ENCODE data around the gene CCDC150. TPM values are rescaled to one million over a fixed set of nuclear protein-coding genes. Genes with fewer than 3 reads are reported as not detected.

Gene CCDC150
- total RNA-seq (10 to 100 TPM in 1 of 9 donors, 1 to 10 TPM in 2, under 1 TPM in 5, not detected in 1; 0.55 to 12.1 (median 0.68) TPM), polyA plus RNA-seq (1 to 10 TPM in 2 of 3 donors, under 1 TPM in 1; 0.71 to 1.4 (median 1.3) TPM)
- long read RNA-seq, donor 1, partial matches to known transcripts, result 19 of 19 reads
- long read RNA-seq, donor 1, other reads (novel, unspliced or antisense), result 0 of 19 reads
- long read RNA-seq, donor 2, result 0 reads
- long read RNA-seq, donor 3, result 0 reads
- long read RNA-seq, donor 4, result 0 reads
- long read RNA-seq, donor 5, result 0 reads
- long read RNA-seq, donor 6, result 0 reads
- long read RNA-seq, donor 7, result 0 reads
- long read RNA-seq, donor 8, result 0 reads
- long read RNA-seq, donor 9, result 0 reads
- long read RNA-seq, donor 10, partial matches to known transcripts, result 5 of 5 reads
- long read RNA-seq, donor 10, other reads (novel, unspliced or antisense), result 0 of 5 reads

DNA sequence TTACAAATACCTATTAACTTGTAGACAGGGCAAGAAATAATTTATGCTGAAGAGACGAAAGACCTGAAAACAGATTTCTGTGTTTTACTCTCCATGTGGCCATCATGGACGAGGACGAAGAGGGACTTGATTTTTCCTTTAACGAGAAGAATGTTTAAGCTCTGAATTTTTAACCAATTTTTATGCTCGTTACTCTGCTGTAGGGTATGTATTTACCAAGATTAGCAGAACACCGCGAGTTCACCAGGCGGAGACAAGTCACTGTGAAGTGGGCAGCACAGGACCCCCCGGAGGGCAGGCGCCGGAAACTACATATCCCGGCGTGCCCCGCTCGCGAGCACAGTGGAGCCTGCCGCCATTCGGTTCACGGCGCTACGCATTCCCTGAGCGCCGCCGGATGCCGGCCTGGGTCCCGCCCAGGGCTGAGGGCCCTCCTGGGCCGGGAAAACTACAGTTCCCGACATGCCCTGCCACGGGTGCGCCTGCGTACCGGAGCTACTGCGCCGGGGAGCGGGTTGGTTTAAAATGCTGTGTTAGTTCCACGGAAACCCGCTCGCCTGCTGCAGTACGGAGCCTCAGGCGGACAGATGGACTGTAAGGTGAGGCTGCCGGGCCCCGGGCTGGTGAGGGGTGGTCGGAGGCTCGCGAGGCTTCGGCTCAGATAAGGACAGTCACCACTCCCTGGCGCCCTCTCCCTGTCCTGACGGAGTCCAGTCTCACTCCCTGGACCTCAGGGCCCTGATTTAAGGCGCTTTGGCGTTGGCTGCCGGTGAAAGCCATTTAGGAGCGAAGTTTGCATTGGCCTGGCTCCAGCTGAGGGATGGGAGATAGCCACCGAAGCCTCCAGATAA is at the start of gene CCDC150:
CCDC150 (plus strand) TSS at position 536 of the 851 bp plus-strand sequence; CDS start at position 588, 52 bp downstream.
- no peaks in the 10 kb centered on the region for H3K9me3 ChIP-seq (replicated peaks in 1 of 3)
- 4 to 13% (median 6%) methylated on average over 21 to 53 of the region's 53 CpGs for WGBS, 4 donors
- H3K4me1 ChIP-seq (replicated peaks in 1 of 2), result peaks cover 5 to 8% of the 10 kb centered on the region in 2 donors
- no peak within 1 kb of the TSS for H3K27ac ChIP-seq
- DNase-seq, result peak; percentile 91 to 96 (median 94)
- intact Hi-C loops (cut with DNase I), result no loop called here
- TF ChIP-seq POLR2A (IDR thresholded peaks at IDR 0.05), result no peak
- TF ChIP-seq, protein P1, sequence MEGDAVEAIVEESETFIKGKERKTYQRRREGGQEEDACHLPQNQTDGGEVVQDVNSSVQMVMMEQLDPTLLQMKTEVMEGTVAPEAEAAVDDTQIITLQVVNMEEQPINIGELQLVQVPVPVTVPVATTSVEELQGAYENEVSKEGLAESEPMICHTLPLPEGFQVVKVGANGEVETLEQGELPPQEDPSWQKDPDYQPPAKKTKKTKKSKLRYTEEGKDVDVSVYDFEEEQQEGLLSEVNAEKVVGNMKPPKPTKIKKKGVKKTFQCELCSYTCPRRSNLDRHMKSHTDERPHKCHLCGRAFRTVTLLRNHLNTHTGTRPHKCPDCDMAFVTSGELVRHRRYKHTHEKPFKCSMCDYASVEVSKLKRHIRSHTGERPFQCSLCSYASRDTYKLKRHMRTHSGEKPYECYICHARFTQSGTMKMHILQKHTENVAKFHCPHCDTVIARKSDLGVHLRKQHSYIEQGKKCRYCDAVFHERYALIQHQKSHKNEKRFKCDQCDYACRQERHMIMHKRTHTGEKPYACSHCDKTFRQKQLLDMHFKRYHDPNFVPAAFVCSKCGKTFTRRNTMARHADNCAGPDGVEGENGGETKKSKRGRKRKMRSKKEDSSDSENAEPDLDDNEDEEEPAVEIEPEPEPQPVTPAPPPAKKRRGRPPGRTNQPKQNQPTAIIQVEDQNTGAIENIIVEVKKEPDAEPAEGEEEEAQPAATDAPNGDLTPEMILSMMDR (IDR thresholded peaks at IDR 0.05), result peak in 1 of 6 experiments; percentile 15
- peak within 1 kb of the TSS; percentile 21 to 75 (median 46) for H3K4me3 ChIP-seq
- H3K27me3 ChIP-seq, result no peaks in the 10 kb centered on the region
- no peaks in the 10 kb centered on the region for H3K36me3 ChIP-seq (replicated peaks in 1 of 2)

DNA sequence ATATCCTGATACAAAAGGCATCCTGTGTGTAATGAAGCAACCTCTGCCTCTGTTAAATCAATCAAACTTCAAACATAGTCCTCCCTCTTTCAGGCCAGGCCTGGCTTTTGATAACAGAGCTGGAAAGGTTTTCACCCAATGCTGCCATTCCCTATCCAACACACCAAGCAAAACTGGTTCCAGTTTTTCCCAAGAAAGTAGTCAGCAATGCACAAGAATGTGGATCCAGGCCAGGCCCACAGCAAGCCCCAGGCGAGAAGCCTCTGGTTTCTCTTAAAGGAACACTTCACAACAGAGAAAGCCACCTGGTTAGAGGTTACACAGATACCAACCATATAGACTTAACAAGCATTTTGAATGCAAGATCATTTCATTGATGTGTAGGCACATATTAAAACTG is 49.2 kb upstream of the CCDC150 start:
- no peak for DNase-seq

DNA sequence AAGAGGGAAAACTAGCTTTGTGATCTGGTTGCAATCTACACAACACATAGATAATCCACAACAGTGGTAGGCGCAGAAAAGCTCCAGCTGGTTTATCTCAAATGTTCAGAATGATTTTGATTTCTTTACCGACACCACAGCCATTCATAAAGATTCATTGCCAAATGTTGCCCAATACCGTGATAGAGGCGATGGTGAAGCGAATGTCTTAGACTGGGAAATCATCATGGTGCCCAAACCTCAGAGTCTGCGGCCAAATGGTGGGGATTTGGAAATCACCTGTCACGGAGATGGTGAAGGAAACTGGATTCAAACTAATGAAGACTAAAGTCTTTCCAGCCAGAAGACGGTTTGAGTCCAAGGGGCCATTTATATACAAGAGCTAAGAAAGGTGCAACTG is 48.5 kb upstream of the CCDC150 start:
- Histone ChIP-seq H3K27ac (no peak overlapping the region), H3K4me3 (no peak overlapping the region), H3K27me3 (peaks cover 8% of the 10 kb centered on the region), H3K9me3 (replicated peaks in 1 of 3) (no peaks in the 10 kb centered on the region), H3K4me1 (replicated peaks in 1 of 2) (peaks cover 0 to 10% of the 10 kb centered on the region in 2 donors), H3K36me3 (replicated peaks in 1 of 2) (no peaks in the 10 kb centered on the region)
- TF ChIP-seq, protein P1 (IDR thresholded peaks at IDR 0.05), result no peak
- TF ChIP-seq POLR2A (IDR thresholded peaks at IDR 0.05), result no peak
- intact Hi-C loops (cut with DNase I), result no loop called here
- DNase-seq, result no peak
- 87 to 97% (median 95%) methylated on average over 8 of the region's 8 CpGs for WGBS, 4 donors

More for the DNA sequence above, 49.2 kb upstream of the CCDC150 start:
- no peaks in the 10 kb centered on the region for H3K36me3 ChIP-seq (replicated peaks in 1 of 2)
- peaks cover 8% of the 10 kb centered on the region for H3K27me3 ChIP-seq
- TF ChIP-seq, protein P1 (IDR thresholded peaks at IDR 0.05), result no peak
- TF ChIP-seq POLR2A (IDR thresholded peaks at IDR 0.05), result no peak
- WGBS, 4 donors, result 39 to 70% (median 68%) methylated on average over 1 of the region's 1 CpG
- H3K4me3 ChIP-seq, result no peak overlapping the region
- intact Hi-C loops (cut with DNase I), result no loop called here
- peaks cover 0 to 10% of the 10 kb centered on the region in 2 donors for H3K4me1 ChIP-seq (replicated peaks in 1 of 2)
- no peaks in the 10 kb centered on the region for H3K9me3 ChIP-seq (replicated peaks in 1 of 3)
- no peak overlapping the region for H3K27ac ChIP-seq

DNA sequence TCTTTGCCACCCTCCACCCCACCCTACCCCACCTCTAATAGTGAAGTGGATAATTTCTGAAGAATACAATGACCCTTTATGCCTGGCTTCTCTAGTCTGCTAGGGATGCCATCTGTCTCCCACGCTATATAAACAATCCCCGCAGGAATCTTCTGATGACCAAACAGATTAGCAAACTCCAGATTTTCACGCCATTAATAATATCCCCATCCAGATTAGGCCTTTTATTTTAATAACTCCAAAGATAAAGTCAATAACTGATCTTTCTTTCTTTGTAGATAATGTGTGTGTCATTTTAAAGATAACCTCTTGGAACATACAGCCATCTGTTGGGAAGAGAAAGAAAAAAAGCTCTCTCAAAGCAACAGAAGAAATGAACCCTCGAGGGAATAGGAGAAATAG is 47.9 kb upstream of the CCDC150 start:
- no peaks in the 10 kb centered on the region for H3K36me3 ChIP-seq (replicated peaks in 1 of 2)
- H3K4me1 ChIP-seq (replicated peaks in 1 of 2), result peaks cover 0 to 10% of the 10 kb centered on the region in 2 donors
- H3K9me3 ChIP-seq (replicated peaks in 1 of 3), result no peaks in the 10 kb centered on the region
- intact Hi-C loops (cut with DNase I), result no loop called here
- 65 to 80% (median 74%) methylated on average over 4 of the region's 4 CpGs for WGBS, 4 donors
- DNase-seq, result no peak
- H3K27ac ChIP-seq, result no peak overlapping the region
- no peak overlapping the region for H3K4me3 ChIP-seq
- TF ChIP-seq POLR2A (IDR thresholded peaks at IDR 0.05), result no peak
- TF ChIP-seq, protein P1 (IDR thresholded peaks at IDR 0.05), result no peak
- H3K27me3 ChIP-seq, result peaks cover 8% of the 10 kb centered on the region

All from adrenal gland (tissue), 19 donors.